Stimulated activated CD8-positive, alpha-beta memory T cell treated with anti-CD3 and anti-CD28 coated beads, Interleukin-4, amount 100 ng/mL, for 24 hours (primary cell): ENCODE data around the gene NFIL3.

Experiments used
- DNase-seq: peaks from one replicate; pipeline ENCODE4 v3.0.0-alpha.2; 2020; ENCODE audit warnings: low read depth

The NFIL3 gene

GRCh38 chr9:91359734-91360470 is 63.7 kb downstream of the NFIL3 start:
- no peak for DNase-seq

- DNase-seq: no peak
Observed at GRCh38 chr9:91359083-91359482, 64.5 kb downstream of the NFIL3 start.
